Dendritic cell treated with granulocyte-macrophage colony-stimulating factor and Interleukin-4, amounts not matched to agents 40 ng/mL and 50 ng/mL, for 4 days (primary cell): ENCODE measurements around the gene GADD45A.
"Not testable (repeated sequence)": the region's sequence is repeated elsewhere in the genome, so short reads cannot be mapped to it uniquely, and the experiment has no call there.

Source experiments
- H3K27ac Mint-ChIP-seq: one replicate; pipeline ENCODE4 v1.8.0; 2022; ENCODE audit warnings: mild to moderate bottlenecking, mixed read lengths
- H3K27me3 Mint-ChIP-seq: one replicate; pipeline ENCODE4 v1.8.0; 2022; ENCODE audit warnings: mild to moderate bottlenecking, mixed read lengths
- H3K36me3 Mint-ChIP-seq: one replicate; pipeline ENCODE4 v1.8.0; 2022; ENCODE audit warnings: low read depth, mixed read lengths
- H3K4me1 Mint-ChIP-seq: one replicate; pipeline ENCODE4 v1.8.0; 2022; ENCODE audit warnings: low read depth, mixed read lengths
- H3K4me3 Mint-ChIP-seq: one replicate; pipeline ENCODE4 v1.8.0; 2022; ENCODE audit warnings: mild to moderate bottlenecking, moderate library complexity, mixed read lengths
- H3K9me3 Mint-ChIP-seq: one replicate; pipeline ENCODE4 v1.8.0; 2022; ENCODE audit warnings: mixed read lengths
- intact Hi-C: fragments of 100-400 bp; cut with micrococcal nuclease; formaldehyde crosslinking; loops from one replicate; pipeline ENCODE4 v1.15.0; 2022

Gene GADD45A

DNA sequence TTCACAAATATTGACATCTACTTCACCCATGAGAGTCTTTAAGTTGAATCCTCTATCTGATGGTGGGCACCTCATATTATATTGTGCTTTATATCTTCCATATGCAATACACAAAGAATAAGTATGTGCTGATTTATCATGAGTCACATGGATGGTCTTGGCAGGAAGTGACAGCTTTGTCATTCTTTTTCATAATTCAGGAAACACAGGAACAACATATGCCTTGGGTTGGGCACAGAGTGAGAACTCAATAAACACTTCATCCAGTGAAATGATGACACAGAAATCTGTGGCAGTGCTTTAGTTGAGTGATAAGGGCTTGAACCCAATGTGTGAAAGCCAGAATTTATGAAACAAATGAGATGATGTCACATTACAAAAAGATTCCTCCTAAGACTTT lies 41.2 kb downstream of the GADD45A start:
- Mint-ChIP-seq H3K9me3 (no peaks in the 10 kb centered on the region), H3K4me1 (peaks cover 8% of the 10 kb centered on the region), H3K4me3 (no peak overlapping the region), H3K27me3 (no peaks in the 10 kb centered on the region), H3K27ac (no peak overlapping the region), H3K36me3 (no peaks in the 10 kb centered on the region)
- intact Hi-C loops = no loop called here

- intact Hi-C loops = no loop called here
- H3K4me3 Mint-ChIP-seq = no peak overlapping the region
- no peaks in the 10 kb centered on the region for H3K27me3 Mint-ChIP-seq
- H3K27ac Mint-ChIP-seq = no peak overlapping the region
- no peaks in the 10 kb centered on the region for H3K9me3 Mint-ChIP-seq
- H3K4me1 Mint-ChIP-seq = peaks cover 31% of the 10 kb centered on the region
- H3K36me3 Mint-ChIP-seq = no peaks in the 10 kb centered on the region
Observed at GRCh38 chr1:67729872-67730271, 44.9 kb downstream of the GADD45A start.

DNA sequence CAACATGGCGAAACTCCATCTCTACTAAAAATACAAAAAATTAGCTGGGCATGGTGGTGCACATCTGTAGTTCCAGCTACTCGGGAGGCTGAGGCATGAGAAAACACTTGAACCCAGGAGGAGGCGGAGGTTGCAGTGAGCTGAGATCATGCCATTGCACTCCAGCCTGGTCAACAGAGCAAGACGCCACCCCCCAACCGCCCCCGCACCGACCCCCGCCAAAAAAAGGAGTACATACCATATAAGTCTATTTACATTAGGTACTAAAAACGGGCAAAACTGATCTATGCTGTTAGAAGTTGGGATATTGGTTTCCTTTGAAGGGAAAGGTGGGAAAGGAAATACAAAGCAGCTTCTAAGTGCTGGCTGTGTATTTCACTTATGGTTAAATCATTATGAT lies 45.3 kb downstream of the GADD45A start:
- H3K27me3 Mint-ChIP-seq, intact Hi-C loops, H3K9me3 Mint-ChIP-seq, H3K36me3 Mint-ChIP-seq, H3K27ac Mint-ChIP-seq, H3K4me3 Mint-ChIP-seq: not testable (repeated sequence)
- peaks cover 31% of the 10 kb centered on the region for H3K4me1 Mint-ChIP-seq

DNA sequence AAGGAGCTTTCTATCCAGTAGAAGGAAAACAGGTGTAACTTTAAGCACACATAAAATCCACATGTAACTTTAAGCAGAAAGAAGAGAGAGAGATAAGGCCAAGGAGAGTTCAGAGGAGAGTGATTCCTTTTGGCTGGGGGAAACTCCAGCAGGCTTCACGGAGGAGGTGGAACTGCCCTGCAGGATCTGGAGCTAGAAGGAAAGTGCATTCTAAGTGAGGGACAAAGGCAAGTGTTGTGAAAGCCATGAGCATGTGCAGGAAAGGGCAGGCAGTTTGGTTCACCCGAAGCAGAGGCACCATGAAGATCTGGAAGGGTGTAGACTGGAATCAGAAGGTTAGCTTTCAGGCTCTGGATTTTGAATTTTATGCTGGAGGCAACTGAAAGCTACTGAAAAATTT lies 46.3 kb downstream of the GADD45A start:
- Mint-ChIP-seq H3K4me1 (peaks cover 35% of the 10 kb centered on the region), H3K4me3 (no peak overlapping the region), H3K27ac (no peak overlapping the region), H3K9me3 (no peaks in the 10 kb centered on the region), H3K27me3 (no peaks in the 10 kb centered on the region), H3K36me3 (no peaks in the 10 kb centered on the region)
- intact Hi-C loops = no loop called here

- H3K36me3 Mint-ChIP-seq = no peaks in the 10 kb centered on the region
- intact Hi-C loops = no loop called here
Observed at GRCh38 chr1:67732750-67733151, 47.8 kb downstream of the GADD45A start.

GRCh38 chr1:67733681-67734322 lies 48.8 kb downstream of the GADD45A start:
- intact Hi-C loops = no loop called here
- Mint-ChIP-seq H3K4me3 (no peak overlapping the region), H3K27ac (peak overlapping the region; percentile 63), H3K4me1 (peaks cover 36% of the 10 kb centered on the region), H3K36me3 (no peaks in the 10 kb centered on the region), H3K9me3 (no peaks in the 10 kb centered on the region), H3K27me3 (no peaks in the 10 kb centered on the region)

More at GRCh38 chr1:67732750-67733151, 47.8 kb downstream of the GADD45A start:
- Mint-ChIP-seq H3K4me1 (peaks cover 36% of the 10 kb centered on the region), H3K27me3 (no peaks in the 10 kb centered on the region), H3K9me3 (no peaks in the 10 kb centered on the region), H3K27ac (no peak overlapping the region), H3K4me3 (no peak overlapping the region)

DNA sequence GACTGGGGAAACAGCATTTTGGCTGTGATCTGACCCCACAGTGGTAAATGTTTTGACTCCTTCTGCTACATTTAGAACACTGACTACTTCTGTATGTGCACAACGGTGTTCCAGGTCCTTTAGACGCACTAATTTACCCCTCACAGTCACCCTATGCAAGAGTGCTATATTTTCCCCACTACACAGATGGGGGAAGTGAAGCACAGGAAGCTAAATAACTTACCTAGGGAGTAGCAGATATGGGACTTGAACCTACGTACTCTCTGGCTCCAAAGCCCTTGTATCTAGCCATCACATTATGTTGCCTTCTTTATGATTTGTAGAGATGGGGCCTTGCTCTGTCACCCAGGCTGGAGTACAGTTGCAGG lies 49.3 kb downstream of the GADD45A start:
- no peaks in the 10 kb centered on the region for H3K36me3 Mint-ChIP-seq
- intact Hi-C loops = no loop called here
- no peak overlapping the region for H3K4me3 Mint-ChIP-seq
- peak overlapping the region; percentile 63 for H3K27ac Mint-ChIP-seq
- H3K9me3 Mint-ChIP-seq = no peaks in the 10 kb centered on the region
- H3K27me3 Mint-ChIP-seq = no peaks in the 10 kb centered on the region
- peaks cover 36% of the 10 kb centered on the region for H3K4me1 Mint-ChIP-seq

GRCh38 chr1:67735206-67735605 lies 50.2 kb downstream of the GADD45A start:
- H3K4me3 Mint-ChIP-seq = no peak overlapping the region
- intact Hi-C loops = no loop called here
- H3K27me3 Mint-ChIP-seq = no peaks in the 10 kb centered on the region
- H3K36me3 Mint-ChIP-seq = no peaks in the 10 kb centered on the region
- H3K9me3 Mint-ChIP-seq = no peaks in the 10 kb centered on the region
- H3K4me1 Mint-ChIP-seq = peaks cover 36% of the 10 kb centered on the region
- H3K27ac Mint-ChIP-seq = no peak overlapping the region

DNA sequence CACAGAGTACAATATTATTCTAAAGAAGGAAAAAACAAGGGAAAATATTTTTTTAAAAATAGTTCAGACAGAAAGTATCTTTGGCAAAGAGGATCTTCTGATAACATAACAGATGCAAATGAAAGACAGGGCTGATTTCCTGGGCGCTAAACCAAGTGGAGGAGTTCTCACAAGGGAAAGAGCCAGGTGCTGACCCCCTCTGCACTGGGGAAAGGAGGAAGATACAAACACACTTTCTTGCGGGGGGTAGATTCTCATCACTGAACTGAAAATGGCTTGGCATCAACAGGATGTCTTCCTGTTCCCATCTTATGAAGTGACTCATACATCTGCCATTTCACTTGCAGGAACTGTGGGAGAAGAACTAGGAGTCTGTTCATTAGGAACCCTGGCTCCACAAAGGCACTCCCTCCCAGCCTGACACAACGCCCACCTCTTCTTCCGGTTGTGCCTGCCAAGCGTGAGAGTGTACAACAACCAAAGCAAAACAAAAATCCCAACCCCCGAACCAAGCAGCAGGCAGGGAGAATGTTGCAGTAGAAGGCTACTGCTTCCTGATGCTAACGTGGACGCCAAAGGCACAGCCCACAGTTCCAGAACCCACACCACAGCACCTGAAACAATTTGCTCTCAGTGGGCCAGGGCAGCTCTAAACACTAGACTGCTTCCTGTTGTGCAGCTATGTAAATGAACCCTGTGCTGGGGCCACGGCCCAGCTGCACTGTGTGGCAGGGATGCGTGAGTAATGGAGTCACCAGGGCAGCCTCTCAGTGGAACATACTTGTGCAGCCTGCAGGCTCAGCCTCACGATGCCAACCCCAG lies 51.0 kb downstream of the GADD45A start:
- H3K36me3 Mint-ChIP-seq = no peaks in the 10 kb centered on the region
- H3K27me3 Mint-ChIP-seq = no peaks in the 10 kb centered on the region
- peak overlapping the region; percentile 13 for H3K4me3 Mint-ChIP-seq
- no peaks in the 10 kb centered on the region for H3K9me3 Mint-ChIP-seq
- peak overlapping the region; percentile 74 for H3K27ac Mint-ChIP-seq
- intact Hi-C loops = no loop called here
- peaks cover 35% of the 10 kb centered on the region for H3K4me1 Mint-ChIP-seq

DNA sequence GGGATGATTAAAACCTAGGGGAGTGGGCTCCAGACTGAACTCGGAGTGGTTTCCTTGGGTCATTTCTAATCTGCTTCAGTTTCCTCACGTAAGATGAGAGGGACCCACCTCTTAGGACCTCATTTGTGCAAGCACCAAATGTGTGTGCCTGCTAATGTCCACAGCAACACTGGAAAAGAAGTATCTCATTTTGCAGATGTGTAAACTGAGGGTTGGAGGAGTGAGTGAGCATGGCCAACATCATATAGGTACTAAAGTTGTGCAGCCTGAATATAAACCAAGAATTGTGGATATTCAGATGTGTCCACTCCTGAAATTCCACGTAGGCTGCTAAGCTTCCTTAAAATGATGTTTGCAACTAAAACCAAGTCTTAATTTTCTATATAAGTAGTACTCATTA lies 51.7 kb downstream of the GADD45A start:
- Mint-ChIP-seq H3K27me3 (no peaks in the 10 kb centered on the region), H3K9me3 (no peaks in the 10 kb centered on the region), H3K4me1 (peaks cover 30% of the 10 kb centered on the region), H3K27ac (no peak overlapping the region), H3K4me3 (no peak overlapping the region), H3K36me3 (no peaks in the 10 kb centered on the region)
- intact Hi-C loops = no loop called here

DNA sequence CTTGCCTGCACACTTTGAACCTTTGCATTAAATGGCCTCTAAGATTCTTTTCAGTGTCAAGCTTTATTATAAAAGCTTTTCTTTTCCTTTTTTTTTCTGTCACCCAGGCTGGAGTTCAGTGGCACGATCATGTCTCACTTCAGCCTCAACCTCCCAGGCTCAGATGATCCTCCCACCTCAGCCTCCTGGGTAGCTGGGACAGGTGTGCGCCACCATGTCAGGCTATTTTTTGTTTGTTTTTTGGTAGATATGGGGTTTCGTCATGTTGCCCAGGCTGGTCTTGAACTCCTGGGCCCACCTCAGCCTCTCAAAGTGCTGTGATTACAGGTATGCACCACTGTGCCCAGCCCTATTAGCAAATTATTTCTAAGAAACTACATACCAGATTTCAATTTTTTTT lies 52.9 kb downstream of the GADD45A start:
- intact Hi-C loops = no loop called here
- Mint-ChIP-seq H3K9me3 (no peaks in the 10 kb centered on the region), H3K36me3 (no peaks in the 10 kb centered on the region), H3K27ac (no peak overlapping the region), H3K27me3 (no peaks in the 10 kb centered on the region), H3K4me1 (peaks cover 24% of the 10 kb centered on the region), H3K4me3 (no peak overlapping the region)
